OCI-LY3 (cell line): ENCODE measurements around the gene NUP153.
"Not testable (repeated sequence)": the region's sequence is repeated elsewhere in the genome, so short reads cannot be mapped to it uniquely, and the experiment has no call there.

Source experiments
- EZH2phosphoT487 ChIP-seq: fragments of 200-600 bp; shearing (Covaris generic); IDR thresholded peaks from 2 replicates; pipeline ENCODE4 v1.6.1; 2018; ENCODE audit warnings: antibody characterized with exemption, mixed run types, low read depth
- TF ChIP-seq, protein P1 (sequence below): fragments of 200-600, 300-600 bp; sonication (generic); IDR thresholded peaks from 2 replicates; pipeline ENCODE4 v1.5.1; 2014; ENCODE audit warnings: antibody characterized with exemption, low read length, low read depth

- TF ChIP-seq, protein P1, sequence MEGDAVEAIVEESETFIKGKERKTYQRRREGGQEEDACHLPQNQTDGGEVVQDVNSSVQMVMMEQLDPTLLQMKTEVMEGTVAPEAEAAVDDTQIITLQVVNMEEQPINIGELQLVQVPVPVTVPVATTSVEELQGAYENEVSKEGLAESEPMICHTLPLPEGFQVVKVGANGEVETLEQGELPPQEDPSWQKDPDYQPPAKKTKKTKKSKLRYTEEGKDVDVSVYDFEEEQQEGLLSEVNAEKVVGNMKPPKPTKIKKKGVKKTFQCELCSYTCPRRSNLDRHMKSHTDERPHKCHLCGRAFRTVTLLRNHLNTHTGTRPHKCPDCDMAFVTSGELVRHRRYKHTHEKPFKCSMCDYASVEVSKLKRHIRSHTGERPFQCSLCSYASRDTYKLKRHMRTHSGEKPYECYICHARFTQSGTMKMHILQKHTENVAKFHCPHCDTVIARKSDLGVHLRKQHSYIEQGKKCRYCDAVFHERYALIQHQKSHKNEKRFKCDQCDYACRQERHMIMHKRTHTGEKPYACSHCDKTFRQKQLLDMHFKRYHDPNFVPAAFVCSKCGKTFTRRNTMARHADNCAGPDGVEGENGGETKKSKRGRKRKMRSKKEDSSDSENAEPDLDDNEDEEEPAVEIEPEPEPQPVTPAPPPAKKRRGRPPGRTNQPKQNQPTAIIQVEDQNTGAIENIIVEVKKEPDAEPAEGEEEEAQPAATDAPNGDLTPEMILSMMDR: not testable (repeated sequence)
- TF ChIP-seq EZH2phosphoT487: not testable (repeated sequence)
These were observed 1.3 kb upstream of the NUP153 start for GRCh38 chr6:17708035-17708434.
